Activated CD4-positive, alpha-beta T cell treated with anti-CD3 and anti-CD28 coated beads, Interleukin-2, amount 50 U/mL, for 48 hours (primary cell): ENCODE measurements around the gene MKLN1.
"Not testable (repeated sequence)": the region's sequence is repeated elsewhere in the genome, so short reads cannot be mapped to it uniquely, and the experiment has no call there.

ENCODE experiments used
- DNase-seq, 2 experiments: peaks; one replicate each; pipeline ENCODE4 v3.0.0-alpha.2; 2020

The MKLN1 gene

DNA sequence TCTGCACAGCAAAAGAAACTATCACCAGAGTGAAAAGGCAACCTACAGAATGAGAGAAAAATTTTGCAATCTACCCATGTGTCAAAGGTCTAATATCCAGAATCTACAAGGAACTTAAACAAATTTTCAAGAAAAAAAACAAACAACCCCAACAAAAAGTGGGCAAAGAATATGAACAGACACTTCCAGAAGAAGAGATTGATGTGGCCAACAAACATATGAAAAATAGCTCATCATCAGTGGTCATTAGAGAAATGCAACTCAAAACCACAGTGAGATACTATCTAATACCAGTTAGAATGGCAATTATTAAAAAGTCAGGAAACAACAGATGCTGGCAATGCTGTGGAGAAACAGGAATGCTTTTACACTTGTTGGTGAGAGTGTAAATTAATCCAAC, 7.1 kb upstream of the MKLN1 start:
- DNase-seq = no peak

DNA sequence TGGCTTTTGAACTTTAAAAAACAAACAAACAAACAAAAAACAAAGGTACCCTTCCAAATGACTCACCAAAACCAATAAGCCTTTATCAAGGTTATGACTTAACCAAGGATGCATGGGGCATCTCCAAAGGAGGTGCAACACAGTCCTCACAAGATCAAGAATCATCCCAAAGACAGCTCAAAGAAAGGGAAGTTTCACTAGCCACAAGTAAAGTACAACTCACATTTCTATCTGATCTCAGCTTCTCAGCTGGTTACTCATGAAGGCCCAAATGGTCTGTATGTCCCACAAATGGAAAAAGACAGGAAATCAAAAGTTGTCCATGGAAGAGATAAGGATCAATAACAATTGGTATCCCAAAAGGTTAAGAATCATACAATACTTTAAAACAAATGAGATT, 6.0 kb upstream of the MKLN1 start:
- DNase-seq = no peak

DNA sequence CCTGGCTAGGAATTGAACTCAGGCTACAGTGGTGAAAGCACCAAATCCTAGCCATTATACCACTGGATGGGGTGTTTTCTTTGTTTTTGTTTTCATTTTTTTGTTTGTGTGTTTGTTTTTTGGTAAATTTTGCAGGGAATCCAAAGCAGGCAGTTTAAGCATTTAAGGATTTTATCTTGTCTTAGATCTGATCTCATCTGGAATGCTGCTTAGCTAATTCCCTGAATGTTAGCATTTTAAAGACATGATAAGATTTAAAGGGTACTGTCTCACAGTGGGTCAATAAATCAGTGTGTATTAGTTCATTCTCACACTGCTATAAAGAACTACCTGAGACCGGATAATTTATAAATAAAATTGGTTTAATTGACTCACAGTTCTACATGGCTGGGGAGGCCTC, 5.6 kb upstream of the MKLN1 start:
- no peak for DNase-seq

DNA sequence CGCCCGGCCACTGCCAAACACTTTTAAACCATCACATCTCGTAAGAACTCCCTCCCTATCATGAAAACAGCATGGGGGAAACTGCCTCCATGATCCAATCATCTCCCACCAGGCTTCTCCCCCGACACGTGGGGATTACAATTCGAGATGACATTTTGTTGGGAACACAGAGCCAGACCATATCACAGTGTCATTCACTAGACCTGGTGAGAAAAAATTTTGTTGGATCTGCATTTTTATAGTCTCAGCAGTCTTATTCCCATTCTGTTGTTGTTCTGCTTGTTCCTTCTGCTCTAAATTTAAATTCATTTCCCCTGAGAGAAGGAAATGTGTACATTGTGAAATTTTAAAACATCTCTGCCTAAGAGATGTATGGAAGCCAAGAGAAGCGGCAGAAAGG, 4.8 kb upstream of the MKLN1 start:
- no peak for DNase-seq

DNA sequence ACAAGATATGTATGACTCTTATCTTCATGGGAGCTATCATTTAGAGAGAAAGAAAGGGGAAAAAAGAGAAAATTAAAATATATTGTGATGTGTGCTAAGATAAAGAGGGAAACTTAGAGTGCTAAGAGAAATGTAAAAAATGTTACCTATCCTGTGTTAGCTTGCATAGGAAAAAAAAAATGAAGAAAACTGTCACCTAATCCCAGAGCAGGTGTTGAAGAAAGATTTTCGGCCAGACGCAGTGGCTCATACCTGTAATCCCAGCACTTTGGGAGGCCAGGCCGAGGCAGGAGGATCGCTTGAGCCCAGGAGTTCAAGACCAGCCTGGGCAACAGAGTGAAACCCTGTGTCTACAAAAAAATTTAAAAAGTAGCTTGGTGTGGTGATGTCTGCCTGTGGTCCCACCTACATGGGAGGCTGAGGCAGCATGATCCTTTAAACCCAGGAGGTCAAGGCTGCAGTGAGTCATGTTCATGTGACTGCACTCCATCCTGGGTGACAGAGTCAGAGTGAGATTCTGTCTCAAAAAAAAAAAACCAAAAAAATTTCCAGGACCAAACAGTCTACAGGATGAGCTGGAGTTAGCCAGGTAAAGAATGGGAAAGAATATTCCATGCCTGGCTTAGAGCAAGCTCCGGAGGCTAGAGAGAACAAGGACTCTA, 2.4 kb upstream of the MKLN1 start:
- peak; percentile 23 to 41 for DNase-seq

DNA sequence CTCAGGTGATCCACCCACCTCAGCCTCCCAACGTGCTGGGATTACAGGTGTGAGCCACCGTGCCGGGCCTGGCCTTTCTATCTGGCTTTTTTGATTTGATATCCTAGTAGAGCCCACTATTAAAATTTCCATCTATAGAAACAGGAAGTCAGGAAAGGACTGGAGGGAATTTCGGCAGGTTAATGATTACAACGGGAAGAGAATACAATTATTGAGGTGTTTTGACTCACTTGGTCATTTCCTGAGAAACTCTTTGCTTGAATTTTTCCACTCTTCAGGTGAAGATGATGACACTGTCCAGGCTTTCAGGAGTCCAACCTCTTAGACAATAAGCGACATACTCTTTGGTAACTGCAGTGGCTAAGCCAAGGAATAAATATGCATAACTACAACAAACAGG, 1.1 kb upstream of the MKLN1 start:
- DNase-seq = no peak

DNA sequence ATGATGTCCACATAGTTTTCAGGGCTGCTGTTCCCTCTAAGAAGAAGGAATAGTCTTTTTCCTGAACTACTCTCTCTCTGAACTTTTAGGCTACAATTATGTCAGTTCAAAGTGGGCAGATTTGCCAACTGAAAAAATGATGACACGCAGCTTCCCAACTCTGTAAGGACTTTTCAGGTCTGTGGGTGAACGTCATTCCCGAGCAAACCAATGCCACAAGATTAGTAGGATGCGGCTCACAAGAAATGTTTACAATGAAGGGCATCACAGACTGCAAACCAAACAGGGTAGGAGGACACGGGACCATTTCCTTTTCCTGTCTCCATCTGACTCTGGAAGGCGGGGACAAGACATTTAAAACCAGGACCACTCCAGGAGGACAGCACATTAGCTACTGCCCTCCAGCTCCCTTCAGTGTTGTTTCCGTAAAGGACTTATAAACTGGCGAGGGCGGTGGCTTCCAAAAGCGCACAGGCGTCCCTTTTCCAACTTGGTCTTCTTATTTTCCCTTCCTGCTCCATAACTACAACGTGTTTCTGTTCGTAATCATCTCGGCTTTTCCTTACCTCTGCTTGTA, 539 bp upstream of the MKLN1 start:
- DNase-seq = peak in 1 of 2 experiments; percentile 38

DNA sequence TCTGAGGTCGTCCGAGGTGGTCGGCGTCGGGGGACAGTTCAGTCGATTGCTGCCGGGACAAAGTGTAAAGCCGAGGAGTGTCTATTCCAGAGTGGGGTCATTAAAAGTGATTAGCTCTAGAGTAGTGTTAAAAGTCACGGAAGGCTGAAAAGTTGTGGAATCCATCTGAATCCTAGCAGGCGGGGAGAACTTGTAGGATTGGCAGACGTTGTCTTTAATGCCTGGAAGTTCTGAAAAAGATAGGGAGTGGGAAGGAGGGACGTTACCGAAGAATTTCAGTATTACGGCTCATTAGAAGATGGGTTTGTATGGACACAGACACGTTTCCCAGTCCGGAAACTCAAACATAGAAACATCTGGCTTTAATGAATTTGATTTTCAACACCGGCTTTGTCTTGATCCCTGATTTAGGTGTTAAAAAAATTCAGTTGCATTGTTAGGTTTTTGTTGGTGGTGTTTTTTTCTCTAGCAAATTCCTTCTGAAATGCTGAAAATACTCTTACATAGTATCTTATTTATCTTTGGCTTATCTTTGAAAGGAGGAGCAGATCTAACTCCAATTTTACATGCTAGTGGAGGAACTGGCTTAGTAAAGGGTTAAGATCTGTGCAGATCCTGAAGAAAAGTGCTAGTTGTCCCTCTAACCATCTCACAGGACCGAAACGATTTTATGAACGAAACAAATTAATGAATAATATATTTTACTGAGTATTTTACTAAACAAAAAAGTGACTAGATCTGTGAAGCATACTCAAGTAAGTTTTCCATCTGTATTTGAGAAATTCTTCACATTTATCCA, 900 bp downstream of the MKLN1 start:
- no peak for DNase-seq

DNA sequence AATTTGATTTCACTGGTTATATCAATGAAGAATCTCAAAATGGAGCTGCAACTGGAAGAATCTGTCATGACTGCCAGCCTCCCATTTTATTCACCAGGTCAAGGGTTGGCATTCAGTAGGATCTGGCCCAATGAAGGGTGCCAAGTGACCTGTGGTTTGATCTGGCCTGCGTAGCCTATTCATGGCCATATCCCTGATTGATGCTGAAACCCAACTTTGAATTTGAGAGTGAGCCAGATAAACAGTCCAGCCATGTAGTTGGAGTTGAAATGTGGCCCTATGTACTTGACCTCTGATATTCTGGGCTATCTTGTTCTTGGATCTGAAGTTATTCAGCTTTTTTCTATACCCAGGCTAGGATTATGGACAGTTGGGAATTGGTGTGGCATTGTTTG, 1.5 kb downstream of the MKLN1 start:
- no peak for DNase-seq

DNA sequence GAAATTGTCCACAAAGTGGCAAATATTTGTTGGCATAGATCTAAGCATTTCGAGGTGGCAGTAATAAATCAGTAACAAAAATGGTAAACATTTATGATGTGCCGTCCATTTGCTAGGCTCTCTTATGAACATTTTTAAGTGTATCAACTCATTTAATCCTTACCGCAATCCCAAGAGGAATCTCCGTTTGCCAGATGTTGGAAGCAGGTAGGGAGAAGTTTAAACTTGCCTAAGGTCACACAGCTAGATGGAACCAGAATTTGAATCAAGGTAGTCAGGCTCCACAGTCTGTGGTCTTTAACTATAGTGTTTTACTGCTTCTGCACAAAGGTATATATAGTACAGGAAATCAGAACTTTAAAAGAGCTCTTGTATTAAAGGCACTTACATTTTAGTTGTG, 2.6 kb downstream of the MKLN1 start:
- no peak for DNase-seq

DNA sequence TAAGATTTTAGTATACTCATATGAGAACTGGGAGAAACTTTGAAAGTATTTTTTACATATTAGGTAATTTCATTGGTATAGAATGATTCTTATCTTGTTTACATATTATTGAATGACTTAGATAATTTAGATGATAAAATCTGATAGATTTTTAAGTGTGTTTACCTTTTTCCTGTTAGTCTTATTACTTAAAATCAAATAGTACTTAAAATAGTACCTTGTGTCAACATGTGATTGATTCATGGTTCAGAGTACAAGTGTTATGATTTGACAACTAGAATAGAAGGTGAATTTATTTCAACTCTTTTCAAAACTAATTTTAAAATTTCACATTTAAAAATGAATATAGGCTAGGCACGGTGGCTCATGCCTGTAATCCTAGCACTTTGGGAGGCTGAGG, 4.1 kb downstream of the MKLN1 start:
- no peak for DNase-seq

DNA sequence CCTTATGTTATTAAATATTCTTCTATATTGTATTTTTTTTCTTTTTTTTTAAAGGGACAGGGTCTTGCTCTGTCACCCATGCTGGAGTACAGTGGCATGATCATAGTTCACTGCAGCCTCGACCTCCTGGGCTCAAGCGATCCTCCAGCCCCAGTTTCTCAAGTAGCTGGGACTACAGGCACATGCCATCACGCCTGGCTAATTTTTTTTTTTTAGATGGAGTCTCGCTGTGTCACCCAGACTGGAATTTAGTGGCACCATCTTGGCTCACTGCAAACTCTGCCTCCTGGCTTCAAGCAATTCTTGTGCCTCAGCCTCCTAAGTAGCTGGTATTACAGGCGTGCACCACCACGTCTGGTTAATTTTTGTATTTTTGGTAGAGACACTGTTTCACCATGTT, 5.1 kb downstream of the MKLN1 start:
- not testable (repeated sequence) for DNase-seq

DNA sequence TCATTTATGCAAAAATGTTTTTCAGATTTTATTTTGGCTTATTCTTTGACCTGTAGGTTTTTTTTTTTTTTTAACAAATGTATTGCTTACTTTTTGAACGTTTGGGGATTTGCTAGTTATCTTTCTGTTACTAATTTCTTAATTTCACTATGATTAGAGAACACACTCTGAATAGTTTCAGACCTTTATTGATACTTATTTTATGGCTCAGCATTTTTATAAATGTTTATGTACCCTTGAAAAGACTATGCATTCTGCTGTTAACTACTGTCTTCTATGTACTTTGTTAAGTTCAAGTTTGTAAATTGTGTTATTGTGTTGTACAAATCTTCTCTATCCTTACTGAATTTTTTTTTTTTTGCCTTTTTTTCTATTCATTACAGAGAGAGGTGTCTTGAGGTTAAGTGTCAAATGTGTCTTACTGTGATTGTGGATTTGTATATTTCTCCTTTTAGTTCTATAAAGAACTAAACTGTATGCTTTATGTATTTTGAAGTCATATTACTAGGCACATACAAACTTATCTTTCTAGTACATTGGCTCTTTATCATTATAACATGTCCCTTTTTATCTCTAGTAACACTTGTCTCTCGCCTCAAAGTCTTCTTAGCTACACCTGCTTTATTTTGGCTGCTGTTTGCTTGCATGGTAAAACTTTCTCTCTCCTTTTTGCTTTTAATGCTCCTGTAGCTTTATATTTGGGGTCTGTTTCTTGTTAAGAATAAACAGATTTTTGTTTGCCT, 8.1 kb downstream of the MKLN1 start:
- DNase-seq = no peak

DNA sequence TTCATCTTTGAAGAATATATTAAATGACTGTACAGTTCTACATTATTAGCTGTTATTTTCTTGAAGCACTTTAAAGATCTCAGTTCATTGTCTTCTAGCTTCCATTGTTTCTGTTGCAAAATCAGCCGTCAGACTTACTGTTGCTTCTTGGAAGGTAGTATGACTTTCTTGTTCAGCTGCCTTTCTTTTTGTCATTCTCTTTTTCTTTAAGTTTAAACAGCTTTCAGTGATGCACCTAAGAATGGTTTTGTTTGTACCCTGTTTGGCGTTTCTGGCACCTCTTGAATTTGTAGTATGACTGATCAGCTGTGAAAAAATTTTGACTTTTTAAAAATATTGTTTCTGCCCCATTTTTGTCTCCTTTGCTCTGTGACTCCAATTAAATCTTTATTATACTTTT, 9.3 kb downstream of the MKLN1 start:
- no peak for DNase-seq

DNA sequence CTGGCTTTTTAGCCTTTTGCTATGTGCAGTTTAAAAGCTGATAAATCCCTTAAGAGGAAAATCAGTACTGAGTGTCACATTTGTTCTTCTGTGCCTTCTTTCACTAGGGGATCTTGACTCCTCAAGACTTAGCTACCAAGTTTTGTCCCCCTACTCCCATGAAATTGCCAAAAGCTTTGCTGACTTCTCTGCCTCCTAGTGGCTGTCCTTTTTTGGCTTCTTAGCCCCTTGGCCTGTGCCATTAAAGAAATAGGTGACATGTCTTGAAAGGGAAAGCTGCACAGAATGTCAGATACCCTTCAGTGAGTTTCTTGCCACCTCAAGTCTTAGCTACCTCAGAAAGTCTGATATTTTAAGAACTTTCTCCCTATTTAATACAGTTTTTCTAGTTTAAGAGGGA, 10.5 kb downstream of the MKLN1 start:
- DNase-seq = no peak

DNA sequence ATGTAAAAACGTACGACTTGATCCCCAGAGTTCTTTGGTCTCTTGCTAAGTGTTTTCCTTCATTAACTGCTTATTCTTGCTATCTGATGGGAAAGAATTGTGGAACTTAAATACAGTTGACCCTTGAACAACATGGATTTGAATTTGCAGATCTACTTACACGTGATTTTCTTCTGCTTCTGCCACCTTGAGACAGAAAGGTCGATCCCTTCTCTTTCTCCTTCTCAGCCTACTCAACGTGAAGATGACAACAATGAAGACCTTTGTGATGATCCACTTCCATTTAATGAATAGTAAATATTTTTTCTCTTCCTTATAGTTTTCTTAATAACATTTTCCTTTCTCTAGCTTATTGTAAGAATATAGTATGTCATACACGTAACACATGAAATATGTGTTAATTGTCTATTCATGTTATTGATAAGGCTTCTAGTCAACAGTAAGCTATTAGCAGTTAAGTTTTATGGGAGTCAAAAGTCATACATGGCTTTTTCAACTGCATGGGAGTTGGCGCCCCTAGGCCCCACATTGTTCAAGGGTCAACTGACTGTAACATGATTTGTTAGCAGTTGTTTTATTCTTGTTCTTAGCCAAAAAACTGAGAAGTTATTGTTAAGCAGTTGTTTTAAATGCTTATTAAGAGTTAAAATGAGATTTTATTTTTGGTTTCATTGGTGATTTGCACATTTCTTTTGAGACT, 11.2 kb downstream of the MKLN1 start:
- DNase-seq = no peak

DNA sequence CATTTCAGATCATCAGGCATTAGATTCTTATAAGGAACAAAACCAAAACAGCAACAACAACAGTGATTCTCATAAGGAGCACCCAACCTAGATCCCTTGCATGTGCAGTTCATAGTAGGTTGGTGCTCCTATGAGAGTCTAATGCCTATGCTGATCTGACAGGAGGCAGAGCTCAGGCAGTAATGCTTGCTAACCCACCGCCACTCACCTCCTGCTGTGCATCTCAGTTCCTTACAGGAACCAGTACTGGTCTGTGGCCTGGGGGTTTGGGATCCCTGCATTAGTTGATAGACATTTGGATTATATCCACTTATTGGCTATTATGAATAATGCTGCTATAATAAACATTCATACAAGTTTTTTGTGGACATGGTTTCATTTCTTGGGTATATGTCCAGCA, 14.0 kb downstream of the MKLN1 start:
- DNase-seq = no peak

DNA sequence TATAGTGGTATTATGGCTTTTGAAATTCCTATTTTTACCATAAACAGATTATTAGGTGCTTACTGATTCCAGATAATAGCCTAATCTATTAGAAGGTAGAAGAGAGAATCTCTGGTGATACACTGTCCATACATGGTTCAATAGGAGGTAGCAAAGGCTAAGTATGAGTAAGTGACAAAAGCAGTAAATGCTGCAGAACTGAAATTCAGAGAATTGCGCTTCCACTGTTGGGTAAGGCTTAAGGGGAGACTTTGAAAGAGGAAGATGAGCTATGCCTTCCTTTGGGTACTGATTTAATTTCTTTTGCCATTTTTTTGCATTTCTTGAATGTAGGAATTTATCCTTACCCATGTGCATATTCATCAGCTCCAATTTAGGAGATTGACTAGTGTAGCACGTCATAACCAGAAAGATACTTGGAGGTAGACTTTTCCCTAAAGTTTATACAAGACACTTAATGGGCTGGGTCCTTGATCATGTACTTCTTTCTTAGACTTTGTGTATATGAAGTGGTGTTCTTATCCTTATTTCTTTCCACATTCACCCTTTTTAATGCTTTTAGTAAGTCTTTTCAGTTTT, 15.3 kb downstream of the MKLN1 start:
- no peak for DNase-seq

DNA sequence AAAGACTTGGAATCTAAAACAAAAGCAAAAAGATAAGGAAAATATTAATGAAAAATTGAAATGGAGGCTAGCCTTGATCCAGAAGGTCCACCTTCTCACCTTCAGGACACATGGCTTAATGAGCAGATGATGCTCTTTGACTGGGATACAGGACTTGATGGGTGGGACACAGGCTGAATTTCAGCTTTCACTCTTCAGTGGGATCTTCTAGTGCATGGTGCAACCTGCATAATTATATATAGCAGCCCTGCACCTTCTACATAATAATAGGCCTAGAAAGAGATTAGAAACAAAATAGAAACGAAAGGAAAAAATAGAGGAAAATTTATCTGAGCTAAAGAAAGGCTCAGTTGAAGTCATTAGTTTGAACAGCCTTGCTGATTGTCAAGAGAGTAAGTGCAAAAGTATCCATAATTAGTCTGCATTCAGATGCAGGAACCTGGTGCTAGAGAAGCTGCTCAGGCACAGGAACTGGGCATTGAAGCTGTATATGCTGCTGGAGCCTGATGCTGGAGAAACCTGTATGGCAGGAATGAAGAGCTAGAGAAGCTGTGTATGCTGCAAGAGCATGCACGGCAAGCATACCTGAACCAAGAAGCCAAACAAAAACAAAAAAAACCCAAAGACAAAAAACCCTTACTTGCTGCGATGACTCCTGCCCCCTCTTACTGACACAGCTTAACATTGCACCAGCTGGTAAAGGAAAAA, 19.4 kb downstream of the MKLN1 start:
- no peak for DNase-seq

DNA sequence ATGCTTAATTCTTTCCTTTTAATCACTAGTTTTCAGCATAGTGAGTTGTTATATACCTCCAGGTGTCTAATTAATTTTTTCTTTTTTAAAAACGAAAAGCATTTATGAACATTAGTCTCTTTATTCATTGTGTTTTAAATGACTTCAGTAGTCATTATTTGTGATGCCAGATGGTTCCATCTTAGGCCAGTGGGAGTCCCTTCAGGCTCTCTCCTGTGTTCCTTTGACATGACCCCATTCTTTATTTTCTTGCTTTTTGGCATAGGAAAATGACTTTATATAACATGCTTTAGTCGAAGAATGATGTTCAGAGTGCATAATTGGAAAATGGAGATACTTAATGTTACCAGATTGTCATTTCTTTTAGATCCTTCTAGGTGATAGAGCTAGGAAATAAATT, 24.4 kb downstream of the MKLN1 start:
- no peak for DNase-seq

DNA sequence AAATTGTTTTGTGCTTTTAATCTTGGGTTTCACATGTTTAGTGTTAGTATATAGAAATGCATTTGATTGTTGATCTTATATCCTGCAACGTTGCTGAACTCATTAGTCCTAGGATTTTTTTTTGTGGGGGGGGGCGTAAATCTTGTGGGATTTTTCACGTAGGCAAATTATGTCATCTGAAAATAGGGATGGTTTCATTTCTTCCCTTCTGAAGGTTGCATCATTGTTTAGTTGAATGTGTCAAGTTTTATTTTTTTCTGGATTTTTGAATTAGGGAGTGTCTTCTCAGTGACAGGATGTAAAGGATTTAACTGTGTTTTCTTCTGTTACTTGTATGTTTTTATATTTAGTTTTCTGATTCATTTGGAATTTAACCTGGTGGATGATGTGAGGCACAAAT, 26.7 kb downstream of the MKLN1 start:
- no peak for DNase-seq
